PC-3 (cell line): ENCODE data around the gene CNGA2. TPM values are rescaled to one million over a fixed set of nuclear protein-coding genes. Genes with fewer than 3 reads are reported as not detected.

Source experiments
- ATAC-seq: fragments of 200-7000 bp; cut with Tn5 transposase; 2 replicates; pipeline ENCODE4 v1.9.1; 2020; ENCODE audit warnings: mild to moderate bottlenecking, moderate library complexity
- BruUV-seq: library from RNA; stranded (reverse); fragments of 400-500 nt; replicated peaks from 2 replicates; lab custom pipeline; 2021; lab: Mats Ljungman, UMichigan
- CTCF ChIA-PET: fragments of 300-600 bp; sonication (Branson Sonifier 250); formaldehyde crosslinking; loops from one replicate; lab custom pipeline; 2022; ENCODE audit warnings: antibody characterized with exemption; lab: Charles Lee
- POLR2A ChIA-PET: fragments of 300-600 bp; sonication (Branson Sonifier 250); formaldehyde crosslinking; loops from one replicate; lab custom pipeline; 2022; ENCODE audit warnings: antibody characterized with exemption; ENCODE audit not compliant: unreplicated experiment; lab: Charles Lee
- DNase-seq: peaks from one replicate; pipeline ENCODE4 v3.0.0-alpha.2; 2015
- H2AFZ ChIP-seq: fragments of 300-600 bp; sonication (generic); 2 replicates; pipeline ENCODE4 v1.6.0; 2016; ENCODE audit warnings: antibody characterized with exemption, low read length
- H3F3A ChIP-seq: fragments of 300-600 bp; sonication (generic); one replicate; pipeline ENCODE4 v1.6.0; 2017; ENCODE audit warnings: antibody characterized with exemption, low read length, control low read depth, mild to moderate bottlenecking; ENCODE audit not compliant: unreplicated experiment
- H3K27ac ChIP-seq: fragments of 300-600 bp; sonication (generic); 2 replicates; pipeline ENCODE4 v1.5.1; 2016; ENCODE audit warnings: mild to moderate bottlenecking, low read length
- H3K27me3 ChIP-seq: fragments of 300-600 bp; sonication (generic); 2 replicates; pipeline ENCODE4 v1.6.1; 2016; ENCODE audit warnings: low read length, mixed read lengths
- H3K36me3 ChIP-seq: fragments of 300-600 bp; sonication (generic); 2 replicates; pipeline ENCODE4 v1.6.1; 2016; ENCODE audit warnings: low read depth, mixed run types, low read length, mixed read lengths
- H3K4me1 ChIP-seq: fragments of 300-600 bp; sonication (generic); 2 replicates; pipeline ENCODE4 v1.5.1; 2016; ENCODE audit warnings: low read length; ENCODE audit not compliant: insufficient read depth
- H3K4me2 ChIP-seq: fragments of 300-600 bp; sonication (generic); 2 replicates; pipeline ENCODE4 v1.6.0; 2016; ENCODE audit warnings: low read length
- H3K4me3 ChIP-seq: fragments of 300-600 bp; sonication (generic); 2 replicates; pipeline ENCODE4 v1.5.1; 2016; ENCODE audit warnings: mild to moderate bottlenecking, low read length, mixed read lengths
- H3K79me2 ChIP-seq: fragments of 300-600 bp; sonication (generic); 2 replicates; pipeline ENCODE4 v1.6.1; 2017; ENCODE audit warnings: low read length, mixed read lengths
- H3K9ac ChIP-seq: fragments of 300-600 bp; sonication (generic); 2 replicates; pipeline ENCODE4 v1.6.0; 2016; ENCODE audit warnings: mild to moderate bottlenecking, low read length
- H3K9me2 ChIP-seq: fragments of 300-600 bp; sonication (generic); replicated peaks from 2 replicates; pipeline ENCODE4 v1.6.1; 2016; ENCODE audit warnings: mixed run types, low read length, mixed read lengths
- H3K9me3 ChIP-seq: fragments of 300-600 bp; sonication (generic); 2 replicates; pipeline ENCODE4 v1.6.1; 2016; ENCODE audit warnings: low read length, mixed read lengths
- H4K20me1 ChIP-seq: fragments of 300-600 bp; sonication (generic); 2 replicates; pipeline ENCODE4 v1.6.1; 2016; ENCODE audit warnings: low read length, mixed read lengths
- EZH2 ChIP-seq: fragments of 300-600 bp; sonication (generic); IDR thresholded peaks from one replicate; pipeline ENCODE4 v1.6.1; 2017; ENCODE audit warnings: antibody characterized with exemption, mild to moderate bottlenecking, low read length; ENCODE audit not compliant: unreplicated experiment
- EZH2phosphoT487 ChIP-seq: fragments of 300-600 bp; sonication (generic); IDR thresholded peaks from 2 replicates; pipeline ENCODE4 v1.6.1; 2018; ENCODE audit warnings: mild to moderate bottlenecking, antibody characterized with exemption, low read length, borderline replicate concordance
- intact Hi-C: fragments of 100-400 bp; cut with micrococcal nuclease; formaldehyde crosslinking; loops from 2 replicates; pipeline ENCODE4 v1.9.0; 2023
- total RNA-seq: library from RNA; depleted of rRNA; stranded (reverse); fragments of >200 nt; gene quantifications from 2 replicates; pipeline ENCODE4 v1.2.3, GENCODE V29; 2014
- TF ChIP-seq, protein P1 (sequence below): fragments of 300-600 bp; sonication (generic); conservative IDR thresholded peaks from 2 replicates; pipeline ENCODE4 v1.5.1; 2017; ENCODE audit warnings: antibody characterized with exemption, low read depth, mild to moderate bottlenecking, low read length

The CNGA2 gene
- total RNA-seq, 1 experiment from 2014 or later: not detected

DNA sequence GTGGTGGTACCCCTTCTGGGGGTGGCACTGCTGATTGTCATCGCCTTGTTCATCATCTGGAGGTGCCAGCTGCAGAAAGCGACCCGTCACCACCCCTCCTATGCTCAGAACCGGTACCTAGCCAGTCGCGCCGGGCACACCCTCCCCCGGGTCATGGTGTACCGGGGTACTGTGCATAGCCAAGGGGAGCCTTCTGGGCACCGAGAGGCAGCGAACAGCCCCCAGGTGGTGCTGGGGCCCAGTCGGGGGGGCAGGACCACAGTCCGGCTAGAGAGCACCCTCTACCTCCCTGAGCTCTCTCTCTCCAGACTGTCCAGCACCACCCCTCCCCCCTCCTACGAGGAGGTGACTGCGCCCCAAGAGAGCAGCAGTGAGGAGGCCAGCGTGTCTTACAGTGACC lies 34.0 kb upstream of the CNGA2 start:
- no peaks in the 10 kb centered on the region for H3K9me3 ChIP-seq
- no peaks in the 10 kb centered on the region for H3K79me2 ChIP-seq
- no peaks in the 10 kb centered on the region for H3K36me3 ChIP-seq
- ChIA-PET POLR2A (no interaction called here), CTCF (no interaction called here)
- no peak for ATAC-seq
- no peaks in the 10 kb centered on the region for H4K20me1 ChIP-seq
- BruUV-seq: no TSS peak
- no peaks in the 10 kb centered on the region for H3F3A ChIP-seq
- no peak overlapping the region for H3K27ac ChIP-seq
- no peak overlapping the region for H2AFZ ChIP-seq
- no peak overlapping the region for H3K9ac ChIP-seq
- DNase-seq: no peak
- no peaks in the 10 kb centered on the region for H3K9me2 ChIP-seq
- no peaks in the 10 kb centered on the region for H3K4me1 ChIP-seq
- no peak overlapping the region for H3K4me3 ChIP-seq
- H3K4me2 ChIP-seq: no peak overlapping the region
- no peak for TF ChIP-seq EZH2phosphoT487
- TF ChIP-seq, protein P1, sequence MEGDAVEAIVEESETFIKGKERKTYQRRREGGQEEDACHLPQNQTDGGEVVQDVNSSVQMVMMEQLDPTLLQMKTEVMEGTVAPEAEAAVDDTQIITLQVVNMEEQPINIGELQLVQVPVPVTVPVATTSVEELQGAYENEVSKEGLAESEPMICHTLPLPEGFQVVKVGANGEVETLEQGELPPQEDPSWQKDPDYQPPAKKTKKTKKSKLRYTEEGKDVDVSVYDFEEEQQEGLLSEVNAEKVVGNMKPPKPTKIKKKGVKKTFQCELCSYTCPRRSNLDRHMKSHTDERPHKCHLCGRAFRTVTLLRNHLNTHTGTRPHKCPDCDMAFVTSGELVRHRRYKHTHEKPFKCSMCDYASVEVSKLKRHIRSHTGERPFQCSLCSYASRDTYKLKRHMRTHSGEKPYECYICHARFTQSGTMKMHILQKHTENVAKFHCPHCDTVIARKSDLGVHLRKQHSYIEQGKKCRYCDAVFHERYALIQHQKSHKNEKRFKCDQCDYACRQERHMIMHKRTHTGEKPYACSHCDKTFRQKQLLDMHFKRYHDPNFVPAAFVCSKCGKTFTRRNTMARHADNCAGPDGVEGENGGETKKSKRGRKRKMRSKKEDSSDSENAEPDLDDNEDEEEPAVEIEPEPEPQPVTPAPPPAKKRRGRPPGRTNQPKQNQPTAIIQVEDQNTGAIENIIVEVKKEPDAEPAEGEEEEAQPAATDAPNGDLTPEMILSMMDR: no peak
- no peak for TF ChIP-seq EZH2
- intact Hi-C loops: no loop called here
- H3K27me3 ChIP-seq: no peaks in the 10 kb centered on the region

DNA sequence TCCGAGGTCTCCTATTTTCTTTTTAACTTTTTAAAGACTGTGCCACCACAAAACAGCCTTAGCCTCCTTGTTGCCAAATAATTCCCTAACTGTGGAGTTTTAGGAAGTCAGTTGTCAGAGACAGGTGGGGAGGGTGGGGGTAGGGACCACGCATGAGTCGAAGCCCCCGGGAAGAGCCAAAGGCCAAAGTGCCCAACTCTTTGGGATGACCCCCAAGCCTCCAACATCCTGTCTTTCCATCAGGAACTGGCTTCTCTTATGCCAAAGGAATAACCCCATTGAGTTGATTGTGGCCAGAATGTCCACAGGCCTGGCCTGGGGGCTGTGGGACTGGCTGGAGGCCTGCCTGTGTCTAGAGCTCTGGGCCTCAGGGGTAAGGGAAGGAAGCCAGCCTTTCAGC lies 33.5 kb upstream of the CNGA2 start:
- Histone ChIP-seq H3F3A (no peaks in the 10 kb centered on the region), H4K20me1 (no peaks in the 10 kb centered on the region), H3K79me2 (no peaks in the 10 kb centered on the region), H3K36me3 (no peaks in the 10 kb centered on the region), H3K9me2 (no peaks in the 10 kb centered on the region), H3K4me2 (no peak overlapping the region), H3K9ac (no peak overlapping the region), H2AFZ (no peak overlapping the region), H3K4me3 (no peak overlapping the region), H3K9me3 (no peaks in the 10 kb centered on the region), H3K4me1 (no peaks in the 10 kb centered on the region), H3K27ac (no peak overlapping the region), H3K27me3 (no peaks in the 10 kb centered on the region)
- intact Hi-C loops: no loop called here
- DNase-seq (no peak), ATAC-seq (no peak)
- CTCF ChIA-PET: no interaction called here
- no peak for TF ChIP-seq EZH2
- no TSS peak for BruUV-seq
- POLR2A ChIA-PET: no interaction called here

GRCh38 chrX:151701531-151701930 lies 33.0 kb upstream of the CNGA2 start:
- Histone ChIP-seq H3K4me1 (no peaks in the 10 kb centered on the region), H3K9me2 (no peaks in the 10 kb centered on the region), H3K4me3 (no peak overlapping the region), H3K9me3 (no peaks in the 10 kb centered on the region), H3F3A (no peaks in the 10 kb centered on the region), H3K27me3 (no peaks in the 10 kb centered on the region), H3K79me2 (no peaks in the 10 kb centered on the region), H2AFZ (no peak overlapping the region), H3K4me2 (no peak overlapping the region), H3K36me3 (no peaks in the 10 kb centered on the region), H4K20me1 (no peaks in the 10 kb centered on the region), H3K27ac (no peak overlapping the region), H3K9ac (no peak overlapping the region)
- ChIA-PET POLR2A (no interaction called here), CTCF (no interaction called here)
- TF ChIP-seq EZH2phosphoT487: no peak
- no peak for TF ChIP-seq EZH2
- TF ChIP-seq, protein P1: no peak
- ATAC-seq (no peak), DNase-seq (no peak)
- intact Hi-C loops: no loop called here
- BruUV-seq: no TSS peak
